GM13977 (cell line): ENCODE results near the gene DPAGT1.

Experiments used
- DNase-seq: peaks from one replicate; pipeline ENCODE4 v3.0.0; 2012; ENCODE audit warnings: low spot score
- in situ Hi-C: fragments of 300-500 bp; cut with MboI; formaldehyde crosslinking; loops from one replicate; pipeline ENCODE4 v1.12.0; 2022; ENCODE audit warnings: low sequenced_read_pairs, low pct_unique_long_range_greater_than_20kb, mixed read lengths, inconsistent platforms; ENCODE audit not compliant: unreplicated experiment
- TF ChIP-seq, protein P1 (sequence below): IDR thresholded peaks from 2 replicates; pipeline ENCODE4 v1.5.1; 2012; ENCODE audit warnings: mild to moderate bottlenecking, control low read depth; ENCODE audit not compliant: insufficient read depth; ENCODE audit errors: extremely low read depth, missing control alignments

The DPAGT1 gene

DNA sequence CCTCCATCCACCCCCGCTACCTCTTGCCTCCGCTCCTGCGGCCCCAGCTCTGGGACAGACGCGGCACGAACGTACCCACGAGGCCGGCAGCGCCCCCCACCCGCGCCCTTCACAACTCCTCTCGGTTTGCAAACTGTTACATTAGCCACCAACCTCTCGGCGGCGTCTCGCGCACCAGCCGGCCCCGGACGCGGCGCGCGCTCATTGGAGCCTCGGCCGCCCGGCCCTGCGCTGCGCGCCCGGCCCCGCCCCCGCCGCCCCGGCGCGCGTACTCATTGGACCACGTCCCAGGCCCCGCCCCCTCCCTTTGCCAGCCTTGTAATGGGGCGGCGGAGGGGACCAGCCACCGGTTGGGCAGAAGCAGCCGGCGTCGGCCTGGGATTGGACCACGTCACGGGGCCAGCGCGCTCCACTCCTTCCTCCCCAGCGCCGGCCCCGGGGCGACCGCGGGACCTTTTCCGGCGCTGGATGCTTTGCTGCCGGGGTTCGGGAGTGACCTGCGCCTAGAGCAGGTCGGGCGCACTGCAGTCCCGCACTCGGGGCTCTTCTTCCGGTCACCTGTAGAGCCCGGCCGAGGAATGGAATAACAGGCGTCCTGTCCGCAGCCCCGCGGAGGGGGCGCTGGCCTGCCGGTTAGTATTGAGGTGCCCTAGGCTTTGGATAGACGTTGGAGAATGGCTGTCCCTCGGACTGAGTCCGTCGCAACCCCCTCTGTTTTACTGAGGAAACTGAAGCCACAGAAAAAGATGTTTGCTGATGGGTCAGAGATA lies 44.5 kb downstream of the DPAGT1 start, which contains the start of gene HYOU1:
TSS of gene HYOU1 (minus strand) at position 206 of the 770 bp plus-strand sequence. CDS start 1,045 bp downstream, outside the sequence.
- TF ChIP-seq, protein P1, sequence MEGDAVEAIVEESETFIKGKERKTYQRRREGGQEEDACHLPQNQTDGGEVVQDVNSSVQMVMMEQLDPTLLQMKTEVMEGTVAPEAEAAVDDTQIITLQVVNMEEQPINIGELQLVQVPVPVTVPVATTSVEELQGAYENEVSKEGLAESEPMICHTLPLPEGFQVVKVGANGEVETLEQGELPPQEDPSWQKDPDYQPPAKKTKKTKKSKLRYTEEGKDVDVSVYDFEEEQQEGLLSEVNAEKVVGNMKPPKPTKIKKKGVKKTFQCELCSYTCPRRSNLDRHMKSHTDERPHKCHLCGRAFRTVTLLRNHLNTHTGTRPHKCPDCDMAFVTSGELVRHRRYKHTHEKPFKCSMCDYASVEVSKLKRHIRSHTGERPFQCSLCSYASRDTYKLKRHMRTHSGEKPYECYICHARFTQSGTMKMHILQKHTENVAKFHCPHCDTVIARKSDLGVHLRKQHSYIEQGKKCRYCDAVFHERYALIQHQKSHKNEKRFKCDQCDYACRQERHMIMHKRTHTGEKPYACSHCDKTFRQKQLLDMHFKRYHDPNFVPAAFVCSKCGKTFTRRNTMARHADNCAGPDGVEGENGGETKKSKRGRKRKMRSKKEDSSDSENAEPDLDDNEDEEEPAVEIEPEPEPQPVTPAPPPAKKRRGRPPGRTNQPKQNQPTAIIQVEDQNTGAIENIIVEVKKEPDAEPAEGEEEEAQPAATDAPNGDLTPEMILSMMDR = peak; percentile 39
- DNase-seq = peak; percentile 99
- in situ Hi-C loops = no loop called here

DNA sequence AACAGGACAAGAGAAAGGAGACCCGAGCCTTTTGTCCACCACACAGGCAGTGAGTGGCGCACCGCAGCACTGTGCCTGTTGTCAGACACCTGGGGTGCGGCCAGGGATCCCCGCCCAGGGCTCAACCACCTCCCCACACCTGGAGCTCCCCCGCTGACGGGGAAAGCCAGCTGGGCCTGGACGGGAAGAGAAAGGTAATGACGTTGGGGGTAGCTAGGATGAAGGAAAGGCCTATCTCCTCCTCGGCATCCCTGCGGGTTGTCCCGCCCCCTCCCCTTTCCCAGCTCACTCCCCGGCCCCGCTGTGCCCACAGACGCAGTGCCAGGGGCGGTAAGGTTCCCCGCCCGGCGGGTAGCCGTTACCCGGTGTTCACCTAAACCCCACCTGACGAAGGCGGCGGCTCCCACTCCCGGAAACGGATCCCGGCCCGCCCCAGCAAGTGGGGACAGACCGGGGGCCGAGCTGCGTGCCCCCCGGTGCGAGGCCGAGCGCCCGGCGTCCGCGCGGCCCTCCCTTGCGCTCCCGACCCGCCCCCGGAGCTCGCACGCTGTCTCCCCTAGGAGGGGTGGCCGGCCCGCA lies 45.1 kb downstream of the DPAGT1 start:
- in situ Hi-C loops = no loop called here
- DNase-seq = peak; percentile 55
- TF ChIP-seq, protein P1 = no peak

GRCh38 chr11:119055901-119056300 lies 45.8 kb downstream of the DPAGT1 start:
- TF ChIP-seq, protein P1 = no peak
- in situ Hi-C loops = no loop called here
- no peak for DNase-seq

GRCh38 chr11:119054418-119054817 lies 47.2 kb downstream of the DPAGT1 start:
- in situ Hi-C loops = no loop called here
- no peak for DNase-seq
- TF ChIP-seq, protein P1 = no peak

GRCh38 chr11:119052163-119052814 lies 49.4 kb downstream of the DPAGT1 start:
- TF ChIP-seq, protein P1 = no peak
- in situ Hi-C loops = no loop called here

DNA sequence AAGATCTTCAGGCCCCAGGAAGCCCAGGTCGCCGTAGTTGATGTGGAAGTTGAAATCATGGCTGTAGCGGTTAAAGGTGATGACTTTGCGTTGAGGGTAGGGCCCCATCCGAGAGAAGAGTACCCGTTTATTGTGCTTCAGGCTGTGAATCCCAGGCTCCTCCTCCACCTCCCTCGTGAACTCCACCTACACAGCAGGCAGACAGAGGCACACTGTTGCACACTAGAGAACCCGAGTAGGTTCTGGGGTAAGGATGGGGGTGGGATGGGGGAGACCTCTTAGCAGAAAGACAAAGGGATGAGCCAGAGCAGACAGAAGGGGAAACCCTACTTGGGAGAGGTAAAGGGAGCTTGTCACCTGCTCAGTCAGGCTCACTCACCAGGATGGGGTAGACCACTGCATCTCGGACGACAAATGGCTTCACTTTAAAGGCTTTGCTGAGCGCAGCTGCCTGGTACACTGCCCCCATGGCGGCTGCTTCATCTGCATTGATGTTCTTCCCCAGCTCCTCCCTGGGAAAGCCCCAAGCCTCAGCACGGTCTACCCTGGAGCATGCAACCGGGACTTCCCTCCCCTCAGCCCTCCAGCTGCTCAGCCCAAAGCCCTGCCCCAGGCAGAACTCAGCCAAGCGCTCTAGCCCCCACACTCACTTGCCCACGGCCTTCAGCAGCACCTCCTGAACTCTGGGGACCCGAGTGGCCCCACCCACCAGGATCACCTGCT lies 50.1 kb downstream of the DPAGT1 start:
- TF ChIP-seq, protein P1 = no peak
- in situ Hi-C loops = no loop called here
- peak; percentile 80 for DNase-seq

More at GRCh38 chr11:119052163-119052814, 49.4 kb downstream of the DPAGT1 start:
- no peak for DNase-seq
